WTC11 (cell line): Measurements from ENCODE around the gene GPC1. TPM values are rescaled to one million over a fixed set of nuclear protein-coding genes. Genes with fewer than 3 reads are reported as not detected.
A peak's percentile ranks its signal among the peaks of the same experiment; 100 is the strongest.

Experiments
- ATAC-seq: fragments of 200-7000 bp; cut with Tn5 transposase; 2 replicates; pipeline ENCODE4 v1.10.0; 2021; ENCODE audit warnings: mild to moderate bottlenecking, moderate library complexity
- CTCF ChIA-PET: fragments of 300-600 bp; sonication (Branson Sonifier 250); formaldehyde crosslinking; loops from one replicate; lab custom pipeline; 2021; ENCODE audit warnings: antibody characterized with exemption; lab: Charles Lee
- POLR2A ChIA-PET: fragments of 350-600 bp; sonication (Branson Sonifier 250); formaldehyde crosslinking; loops from one replicate; lab custom pipeline; 2021; ENCODE audit warnings: antibody characterized with exemption; lab: Charles Lee
- DNase-seq: peaks from one replicate; pipeline ENCODE4 v3.0.0; 2021; ENCODE audit warnings: low spot score
- H3K27ac Mint-ChIP-seq: 2 replicates; pipeline ENCODE4 v1.8.0; 2021; ENCODE audit warnings: mixed read lengths
- H3K27me3 Mint-ChIP-seq: 2 replicates; pipeline ENCODE4 v1.8.0; 2021; ENCODE audit warnings: low read depth, mild to moderate bottlenecking, moderate library complexity, mixed read lengths
- H3K36me3 Mint-ChIP-seq: 2 replicates; pipeline ENCODE4 v1.8.0; 2021; ENCODE audit warnings: mixed read lengths
- H3K4me1 Mint-ChIP-seq: 2 replicates; pipeline ENCODE4 v1.8.0; 2022; ENCODE audit warnings: mixed read lengths
- H3K4me3 Mint-ChIP-seq: 2 replicates; pipeline ENCODE4 v1.8.0; 2021; ENCODE audit warnings: mild to moderate bottlenecking, moderate library complexity, mixed read lengths
- H3K9me3 Mint-ChIP-seq: 2 replicates; pipeline ENCODE4 v1.8.0; 2021; ENCODE audit warnings: mixed read lengths
- ESRRA ChIP-seq: sonication (generic); formaldehyde crosslinking; IDR thresholded peaks from 2 replicates; pipeline ENCODE4 v1.8.1; 2022; ENCODE audit warnings: mild to moderate bottlenecking, missing genetic modification reagents, borderline replicate concordance
- ETV6 ChIP-seq: sonication (generic); formaldehyde crosslinking; IDR thresholded peaks from 2 replicates; pipeline ENCODE4 v1.8.1; 2022; ENCODE audit warnings: mild to moderate bottlenecking, missing genetic modification reagents
- FOXP1 ChIP-seq: sonication (generic); formaldehyde crosslinking; IDR thresholded peaks from 2 replicates; pipeline ENCODE4 v1.8.0; 2022; ENCODE audit warnings: missing genetic modification reagents, mild to moderate bottlenecking, moderate library complexity, borderline replicate concordance
- NFATC4 ChIP-seq: fragments of 250-450 bp; sonication (Bioruptor Pico); IDR thresholded peaks from 2 replicates; pipeline ENCODE4 v1.9.0; 2021; ENCODE audit warnings: mild to moderate bottlenecking
- OVOL2 ChIP-seq: fragments of 250-450 bp; sonication (Bioruptor Pico); IDR thresholded peaks from 2 replicates; pipeline ENCODE4 v1.9.0; 2021; ENCODE audit warnings: mild to moderate bottlenecking, borderline replicate concordance
- PRRX2 ChIP-seq: fragments of 250-450 bp; sonication (Bioruptor Pico); IDR thresholded peaks from 2 replicates; pipeline ENCODE4 v1.8.0; 2021; ENCODE audit warnings: mild to moderate bottlenecking
- SP1 ChIP-seq: sonication (generic); formaldehyde crosslinking; conservative IDR thresholded peaks from 2 replicates; pipeline ENCODE4 v1.8.1; 2022; ENCODE audit warnings: missing genetic modification reagents
- TP53 ChIP-seq: sonication (generic); formaldehyde crosslinking; IDR thresholded peaks from 2 replicates; pipeline ENCODE4 v1.8.1; 2023; ENCODE audit warnings: mild to moderate bottlenecking, missing genetic modification reagents
- ZBTB21 ChIP-seq: sonication (generic); formaldehyde crosslinking; IDR thresholded peaks from 2 replicates; pipeline ENCODE4 v1.8.1; 2023; ENCODE audit warnings: mild to moderate bottlenecking, missing genetic modification reagents, borderline replicate concordance
- ZNF121 ChIP-seq: sonication (generic); formaldehyde crosslinking; IDR thresholded peaks from 2 replicates; pipeline ENCODE4 v1.8.0; 2023; ENCODE audit warnings: missing genetic modification reagents
- ZNF416 ChIP-seq: fragments of 250-450 bp; sonication (Bioruptor Pico); IDR thresholded peaks from 2 replicates; pipeline ENCODE4 v1.9.0; 2021; ENCODE audit warnings: mild to moderate bottlenecking, inconsistent platforms
- ZNF423 ChIP-seq: fragments of 250-450 bp; sonication (Bioruptor Pico); IDR thresholded peaks from 2 replicates; pipeline ENCODE4 v2.1.2; 2022; ENCODE audit warnings: mild to moderate bottlenecking, moderate library complexity
- total RNA-seq: library from RNA; stranded (reverse); gene quantifications from 3 replicates; pipeline ENCODE4 v1.2.3, GENCODE V29; 2021
- TF ChIP-seq, protein P1 (sequence below): sonication (generic); formaldehyde crosslinking; IDR thresholded peaks from 2 replicates; pipeline ENCODE4 v1.8.0; 2022; ENCODE audit warnings: mild to moderate bottlenecking, missing genetic modification reagents
- TF ChIP-seq, protein P2 (sequence below): fragments of 250-450 bp; sonication (Bioruptor Pico); IDR thresholded peaks from 2 replicates; pipeline ENCODE4 v1.9.0; 2021; ENCODE audit warnings: mild to moderate bottlenecking, borderline replicate concordance
- TF ChIP-seq, protein P3 (sequence below): fragments of 200-600 bp; IDR thresholded peaks from 2 replicates; pipeline ENCODE4 v1.8.0; 2022; ENCODE audit warnings: antibody characterized with exemption
- TF ChIP-seq, protein P4 (sequence below): sonication (generic); formaldehyde crosslinking; IDR thresholded peaks from 2 replicates; pipeline ENCODE4 v1.8.0; 2023; ENCODE audit warnings: missing genetic modification reagents, mild to moderate bottlenecking, borderline replicate concordance
- TF ChIP-seq, protein P5 (sequence below): sonication (generic); formaldehyde crosslinking; IDR thresholded peaks from 2 replicates; pipeline ENCODE4 v1.8.0; 2022; ENCODE audit warnings: mild to moderate bottlenecking, missing genetic modification reagents

The GPC1 gene
- total RNA-seq, 1 experiment from 2014 or later, result 41.5 TPM

DNA sequence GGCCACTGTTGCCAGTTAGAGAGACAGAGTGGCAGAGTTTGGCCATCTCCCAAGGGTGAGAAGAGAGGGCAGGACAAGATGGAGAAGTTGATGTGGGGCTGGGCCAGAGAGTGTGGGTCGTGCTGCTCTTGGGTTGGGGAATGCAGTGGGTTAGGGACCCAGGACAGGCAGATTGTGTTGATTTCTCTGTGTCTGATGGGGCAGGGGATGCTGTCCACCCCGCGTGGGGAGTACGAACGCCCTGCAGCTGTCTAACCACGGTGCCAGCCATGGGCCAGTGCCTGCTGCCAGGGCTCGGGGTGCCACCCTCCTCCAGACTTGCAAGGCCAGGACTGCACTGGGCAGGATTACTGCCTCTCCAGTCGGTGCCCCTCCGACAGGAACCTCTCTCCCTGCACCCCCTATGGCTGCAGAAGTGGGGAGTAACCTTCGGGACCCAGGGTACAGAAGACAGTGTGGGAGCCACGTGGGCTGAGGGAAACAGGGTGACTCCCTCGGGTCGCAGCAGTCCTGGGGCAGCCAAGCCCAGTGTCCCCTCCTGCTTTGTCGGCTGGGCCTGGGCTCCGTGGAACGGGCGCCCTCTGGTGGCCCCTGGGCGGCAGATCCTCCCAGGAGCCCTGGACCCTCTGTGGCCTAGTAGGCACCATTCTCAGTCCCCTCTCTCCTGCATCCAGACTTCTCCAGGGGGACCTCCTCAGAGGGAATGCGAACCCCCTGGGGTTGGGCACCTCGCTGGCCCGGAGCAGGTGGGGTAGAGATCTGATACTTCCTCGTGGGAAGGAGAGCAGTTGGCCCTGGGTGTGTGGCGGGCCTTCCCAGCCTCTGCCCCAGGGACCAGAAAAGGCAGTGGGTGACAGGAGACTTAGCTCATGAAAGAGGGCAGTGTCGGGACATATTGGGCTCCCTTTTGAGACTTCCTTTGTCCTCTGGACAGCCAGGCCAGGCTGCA, 2.7 kb downstream of the GPC1 start:
- ATAC-seq, result peak; percentile 52
- Mint-ChIP-seq H3K4me1 (peaks cover 6% of the 10 kb centered on the region; the same call in 1 of the 2 replicates), H3K27me3 (peaks cover 27% of the 10 kb centered on the region), H3K27ac (peak overlapping the region; percentile 74; the same call in 1 of the 2 replicates), H3K4me3 (no peak overlapping the region; the same call in 1 of the 2 replicates), H3K36me3 (no peaks in the 10 kb centered on the region), H3K9me3 (no peaks in the 10 kb centered on the region)
- peak; percentile 76 for DNase-seq
- ChIA-PET POLR2A (no interaction called here), CTCF (interaction anchor here (0.8 to 2.1 kb wide), 4 partner anchors 12 to 205 kb away, joined by 3 to 14 read pairs (median 6); no protein-coding TSS in a partner anchor)
- TF ChIP-seq, protein P1, sequence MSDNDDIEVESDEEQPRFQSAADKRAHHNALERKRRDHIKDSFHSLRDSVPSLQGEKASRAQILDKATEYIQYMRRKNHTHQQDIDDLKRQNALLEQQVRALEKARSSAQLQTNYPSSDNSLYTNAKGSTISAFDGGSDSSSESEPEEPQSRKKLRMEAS (CRISPR knock-in tag), result peak; percentile 57
- 0 out of 2 replicates have a peak, but pooled peaks have one; percentile 2 for TF ChIP-seq ZNF423 (CRISPR knock-in tag)
- TF ChIP-seq, protein P2, sequence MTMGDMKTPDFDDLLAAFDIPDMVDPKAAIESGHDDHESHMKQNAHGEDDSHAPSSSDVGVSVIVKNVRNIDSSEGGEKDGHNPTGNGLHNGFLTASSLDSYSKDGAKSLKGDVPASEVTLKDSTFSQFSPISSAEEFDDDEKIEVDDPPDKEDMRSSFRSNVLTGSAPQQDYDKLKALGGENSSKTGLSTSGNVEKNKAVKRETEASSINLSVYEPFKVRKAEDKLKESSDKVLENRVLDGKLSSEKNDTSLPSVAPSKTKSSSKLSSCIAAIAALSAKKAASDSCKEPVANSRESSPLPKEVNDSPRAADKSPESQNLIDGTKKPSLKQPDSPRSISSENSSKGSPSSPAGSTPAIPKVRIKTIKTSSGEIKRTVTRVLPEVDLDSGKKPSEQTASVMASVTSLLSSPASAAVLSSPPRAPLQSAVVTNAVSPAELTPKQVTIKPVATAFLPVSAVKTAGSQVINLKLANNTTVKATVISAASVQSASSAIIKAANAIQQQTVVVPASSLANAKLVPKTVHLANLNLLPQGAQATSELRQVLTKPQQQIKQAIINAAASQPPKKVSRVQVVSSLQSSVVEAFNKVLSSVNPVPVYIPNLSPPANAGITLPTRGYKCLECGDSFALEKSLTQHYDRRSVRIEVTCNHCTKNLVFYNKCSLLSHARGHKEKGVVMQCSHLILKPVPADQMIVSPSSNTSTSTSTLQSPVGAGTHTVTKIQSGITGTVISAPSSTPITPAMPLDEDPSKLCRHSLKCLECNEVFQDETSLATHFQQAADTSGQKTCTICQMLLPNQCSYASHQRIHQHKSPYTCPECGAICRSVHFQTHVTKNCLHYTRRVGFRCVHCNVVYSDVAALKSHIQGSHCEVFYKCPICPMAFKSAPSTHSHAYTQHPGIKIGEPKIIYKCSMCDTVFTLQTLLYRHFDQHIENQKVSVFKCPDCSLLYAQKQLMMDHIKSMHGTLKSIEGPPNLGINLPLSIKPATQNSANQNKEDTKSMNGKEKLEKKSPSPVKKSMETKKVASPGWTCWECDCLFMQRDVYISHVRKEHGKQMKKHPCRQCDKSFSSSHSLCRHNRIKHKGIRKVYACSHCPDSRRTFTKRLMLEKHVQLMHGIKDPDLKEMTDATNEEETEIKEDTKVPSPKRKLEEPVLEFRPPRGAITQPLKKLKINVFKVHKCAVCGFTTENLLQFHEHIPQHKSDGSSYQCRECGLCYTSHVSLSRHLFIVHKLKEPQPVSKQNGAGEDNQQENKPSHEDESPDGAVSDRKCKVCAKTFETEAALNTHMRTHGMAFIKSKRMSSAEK (CRISPR knock-in tag), result no peak
- no peak for TF ChIP-seq ESRRA
- TF ChIP-seq PRRX2 (CRISPR knock-in tag), result no peak
- TF ChIP-seq FOXP1, result 0 out of 2 replicates have a peak, but pooled peaks have one; percentile 17
- no peak for TF ChIP-seq ZNF416 (CRISPR knock-in tag)
- TF ChIP-seq TP53 (CRISPR knock-in tag), result no peak
- no peak for TF ChIP-seq ZBTB21 (CRISPR knock-in tag)
- no peak for TF ChIP-seq NFATC4 (CRISPR knock-in tag)
- TF ChIP-seq ETV6 (CRISPR knock-in tag), result 0 out of 2 replicates have a peak, but pooled peaks have one; percentile 41
- TF ChIP-seq, protein P3, sequence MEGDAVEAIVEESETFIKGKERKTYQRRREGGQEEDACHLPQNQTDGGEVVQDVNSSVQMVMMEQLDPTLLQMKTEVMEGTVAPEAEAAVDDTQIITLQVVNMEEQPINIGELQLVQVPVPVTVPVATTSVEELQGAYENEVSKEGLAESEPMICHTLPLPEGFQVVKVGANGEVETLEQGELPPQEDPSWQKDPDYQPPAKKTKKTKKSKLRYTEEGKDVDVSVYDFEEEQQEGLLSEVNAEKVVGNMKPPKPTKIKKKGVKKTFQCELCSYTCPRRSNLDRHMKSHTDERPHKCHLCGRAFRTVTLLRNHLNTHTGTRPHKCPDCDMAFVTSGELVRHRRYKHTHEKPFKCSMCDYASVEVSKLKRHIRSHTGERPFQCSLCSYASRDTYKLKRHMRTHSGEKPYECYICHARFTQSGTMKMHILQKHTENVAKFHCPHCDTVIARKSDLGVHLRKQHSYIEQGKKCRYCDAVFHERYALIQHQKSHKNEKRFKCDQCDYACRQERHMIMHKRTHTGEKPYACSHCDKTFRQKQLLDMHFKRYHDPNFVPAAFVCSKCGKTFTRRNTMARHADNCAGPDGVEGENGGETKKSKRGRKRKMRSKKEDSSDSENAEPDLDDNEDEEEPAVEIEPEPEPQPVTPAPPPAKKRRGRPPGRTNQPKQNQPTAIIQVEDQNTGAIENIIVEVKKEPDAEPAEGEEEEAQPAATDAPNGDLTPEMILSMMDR, result peak; percentile 81
- TF ChIP-seq OVOL2 (CRISPR knock-in tag), result no peak
- peak; percentile 73; the same call in 1 of the 2 replicates for TF ChIP-seq ZNF121 (CRISPR knock-in tag)
- TF ChIP-seq, protein P4, sequence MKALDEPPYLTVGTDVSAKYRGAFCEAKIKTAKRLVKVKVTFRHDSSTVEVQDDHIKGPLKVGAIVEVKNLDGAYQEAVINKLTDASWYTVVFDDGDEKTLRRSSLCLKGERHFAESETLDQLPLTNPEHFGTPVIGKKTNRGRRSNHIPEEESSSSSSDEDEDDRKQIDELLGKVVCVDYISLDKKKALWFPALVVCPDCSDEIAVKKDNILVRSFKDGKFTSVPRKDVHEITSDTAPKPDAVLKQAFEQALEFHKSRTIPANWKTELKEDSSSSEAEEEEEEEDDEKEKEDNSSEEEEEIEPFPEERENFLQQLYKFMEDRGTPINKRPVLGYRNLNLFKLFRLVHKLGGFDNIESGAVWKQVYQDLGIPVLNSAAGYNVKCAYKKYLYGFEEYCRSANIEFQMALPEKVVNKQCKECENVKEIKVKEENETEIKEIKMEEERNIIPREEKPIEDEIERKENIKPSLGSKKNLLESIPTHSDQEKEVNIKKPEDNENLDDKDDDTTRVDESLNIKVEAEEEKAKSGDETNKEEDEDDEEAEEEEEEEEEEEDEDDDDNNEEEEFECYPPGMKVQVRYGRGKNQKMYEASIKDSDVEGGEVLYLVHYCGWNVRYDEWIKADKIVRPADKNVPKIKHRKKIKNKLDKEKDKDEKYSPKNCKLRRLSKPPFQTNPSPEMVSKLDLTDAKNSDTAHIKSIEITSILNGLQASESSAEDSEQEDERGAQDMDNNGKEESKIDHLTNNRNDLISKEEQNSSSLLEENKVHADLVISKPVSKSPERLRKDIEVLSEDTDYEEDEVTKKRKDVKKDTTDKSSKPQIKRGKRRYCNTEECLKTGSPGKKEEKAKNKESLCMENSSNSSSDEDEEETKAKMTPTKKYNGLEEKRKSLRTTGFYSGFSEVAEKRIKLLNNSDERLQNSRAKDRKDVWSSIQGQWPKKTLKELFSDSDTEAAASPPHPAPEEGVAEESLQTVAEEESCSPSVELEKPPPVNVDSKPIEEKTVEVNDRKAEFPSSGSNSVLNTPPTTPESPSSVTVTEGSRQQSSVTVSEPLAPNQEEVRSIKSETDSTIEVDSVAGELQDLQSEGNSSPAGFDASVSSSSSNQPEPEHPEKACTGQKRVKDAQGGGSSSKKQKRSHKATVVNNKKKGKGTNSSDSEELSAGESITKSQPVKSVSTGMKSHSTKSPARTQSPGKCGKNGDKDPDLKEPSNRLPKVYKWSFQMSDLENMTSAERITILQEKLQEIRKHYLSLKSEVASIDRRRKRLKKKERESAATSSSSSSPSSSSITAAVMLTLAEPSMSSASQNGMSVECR (CRISPR knock-in tag), result 0 out of 2 replicates have a peak, but pooled peaks have one; percentile 22
- TF ChIP-seq, protein P5, sequence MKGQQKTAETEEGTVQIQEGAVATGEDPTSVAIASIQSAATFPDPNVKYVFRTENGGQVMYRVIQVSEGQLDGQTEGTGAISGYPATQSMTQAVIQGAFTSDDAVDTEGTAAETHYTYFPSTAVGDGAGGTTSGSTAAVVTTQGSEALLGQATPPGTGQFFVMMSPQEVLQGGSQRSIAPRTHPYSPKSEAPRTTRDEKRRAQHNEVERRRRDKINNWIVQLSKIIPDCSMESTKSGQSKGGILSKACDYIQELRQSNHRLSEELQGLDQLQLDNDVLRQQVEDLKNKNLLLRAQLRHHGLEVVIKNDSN (CRISPR knock-in tag), result peak; percentile 21; the same call in 1 of the 2 replicates
- 0 out of 2 replicates have a peak, but pooled peaks have one; percentile 39 for TF ChIP-seq SP1 (CRISPR knock-in tag)
